Stimulated activated CD8-positive, alpha-beta memory T cell treated with anti-CD3 and anti-CD28 coated beads, Interleukin-15, amount 100 ng/mL, for 4 hours (primary cell): ENCODE measurements around the gene KCNAB1.

Experiments used
- DNase-seq, 2 donors: peaks; one replicate each; pipeline ENCODE4 v3.0.0-alpha.2; 2020; ENCODE audit warnings: low read depth in 2 of 2

KCNAB1 gene

DNA sequence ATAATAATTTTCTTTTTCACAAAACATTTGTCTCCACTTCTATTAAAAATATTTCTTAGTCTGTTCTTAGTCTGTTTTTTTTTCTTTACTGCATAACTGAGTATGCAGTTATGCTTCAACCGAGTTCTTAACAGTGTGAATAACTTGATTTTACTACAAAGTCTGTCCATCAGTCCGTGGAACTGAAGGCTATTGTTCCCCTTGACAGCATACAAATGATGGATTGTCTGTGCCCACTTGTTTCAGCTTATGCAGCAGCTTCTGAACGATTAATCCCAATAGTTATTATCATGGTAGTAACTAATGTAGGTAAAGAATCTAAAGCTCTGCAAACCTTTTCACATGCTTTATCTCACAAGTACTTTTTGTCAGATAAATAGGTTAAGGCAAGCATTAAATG lies 283.8 kb downstream of the KCNAB1 start:
- DNase-seq = no peak

DNA sequence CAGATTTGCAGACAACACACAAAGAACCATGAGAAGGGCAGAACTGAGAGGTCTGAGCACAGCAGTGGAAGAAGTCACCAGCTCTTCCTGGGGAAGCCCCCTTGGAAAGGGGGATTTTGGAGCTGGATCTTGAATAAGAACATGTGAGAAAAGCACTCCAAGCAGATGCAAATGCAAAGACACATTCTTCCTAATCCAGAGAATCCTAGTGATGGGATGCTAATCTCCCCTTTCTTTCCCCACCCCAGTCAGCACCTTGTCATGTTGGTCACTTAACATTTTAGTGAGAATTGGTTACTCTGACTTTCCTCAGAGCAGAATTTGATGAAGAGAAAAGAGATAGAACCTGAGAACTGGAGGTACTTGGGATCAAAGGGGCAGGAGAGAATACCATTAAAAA lies 286.0 kb downstream of the KCNAB1 start:
- no peak for DNase-seq

DNA sequence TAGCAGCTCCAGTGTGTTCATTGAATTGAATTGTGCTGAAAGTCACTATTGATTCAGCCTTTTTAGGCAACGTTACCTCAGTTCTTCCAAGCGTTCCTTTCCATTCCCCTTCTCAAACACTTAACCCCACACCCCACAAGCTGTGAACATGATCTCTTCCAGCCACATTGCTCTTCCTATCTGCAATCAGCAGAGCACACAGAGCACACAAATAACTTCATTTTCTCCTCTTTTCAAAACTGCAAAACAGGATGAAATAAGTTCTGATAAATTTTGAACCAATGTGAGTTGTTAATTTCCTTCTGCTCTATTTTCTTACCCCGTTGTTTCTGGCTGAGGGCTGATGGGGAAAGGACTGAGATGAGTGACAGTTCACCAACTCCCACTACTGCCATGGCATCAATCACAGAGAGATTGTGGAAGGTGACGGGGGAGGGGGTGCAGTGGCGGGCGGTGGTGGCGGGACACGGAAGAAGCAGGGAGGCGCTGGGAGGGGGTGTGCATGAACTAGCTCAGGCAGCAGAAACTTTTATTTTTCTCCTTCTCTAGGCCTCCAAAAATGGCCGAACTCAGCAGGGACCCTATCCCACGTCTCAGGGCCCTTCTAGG lies 287.3 kb downstream of the KCNAB1 start:
- DNase-seq = no peak

- DNase-seq = no peak
Measured at GRCh38 chr3:156409694-156410093, 289.3 kb downstream of the KCNAB1 start.

DNA sequence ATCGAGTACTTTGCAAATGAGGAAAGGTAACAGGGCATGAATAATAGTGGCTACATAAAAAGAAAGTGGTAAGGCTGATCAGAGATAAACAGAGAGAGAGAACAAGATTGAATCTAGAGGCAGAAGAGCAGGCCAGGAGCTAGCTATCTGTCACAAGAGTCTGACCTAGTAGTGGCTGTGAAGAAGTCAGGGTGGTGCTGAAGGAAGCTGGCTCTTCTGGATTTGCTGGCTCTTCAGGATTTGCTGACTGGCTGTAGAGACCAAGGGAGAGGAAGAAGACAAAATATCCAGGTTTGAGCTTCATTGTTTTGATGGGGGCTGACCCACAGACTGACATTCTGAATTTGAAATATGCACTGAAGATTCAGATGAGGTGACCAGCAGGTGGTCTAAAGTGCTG lies 292.2 kb downstream of the KCNAB1 start:
- DNase-seq = no peak

DNA sequence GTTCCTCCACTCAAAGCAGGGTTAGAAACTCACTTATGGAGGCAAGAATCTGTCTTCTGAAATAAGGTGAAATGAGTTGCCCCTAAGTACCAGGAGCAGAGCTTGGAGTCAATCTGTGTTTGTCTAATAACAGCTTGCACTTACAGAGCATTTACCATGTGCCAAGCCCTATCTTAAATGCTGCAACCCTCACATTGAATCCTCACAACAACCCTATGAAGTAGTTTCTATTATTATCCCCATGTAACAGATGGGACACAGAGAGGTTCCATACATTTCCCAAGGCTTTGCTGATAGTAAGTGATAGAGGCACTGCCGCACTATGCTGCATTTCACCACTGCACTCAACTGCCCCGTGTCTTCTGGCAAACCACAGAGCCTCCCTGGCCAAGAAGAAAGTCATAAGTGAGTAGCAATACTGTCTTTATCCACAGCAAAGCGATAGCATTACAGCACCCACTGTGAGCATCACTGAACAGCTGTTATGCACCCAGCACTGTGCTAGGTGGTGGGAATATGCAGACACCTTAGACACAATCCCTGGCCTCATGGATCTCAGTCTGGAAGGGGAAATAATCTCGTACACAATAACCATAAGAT lies 293.0 kb downstream of the KCNAB1 start:
- DNase-seq = no peak

DNA sequence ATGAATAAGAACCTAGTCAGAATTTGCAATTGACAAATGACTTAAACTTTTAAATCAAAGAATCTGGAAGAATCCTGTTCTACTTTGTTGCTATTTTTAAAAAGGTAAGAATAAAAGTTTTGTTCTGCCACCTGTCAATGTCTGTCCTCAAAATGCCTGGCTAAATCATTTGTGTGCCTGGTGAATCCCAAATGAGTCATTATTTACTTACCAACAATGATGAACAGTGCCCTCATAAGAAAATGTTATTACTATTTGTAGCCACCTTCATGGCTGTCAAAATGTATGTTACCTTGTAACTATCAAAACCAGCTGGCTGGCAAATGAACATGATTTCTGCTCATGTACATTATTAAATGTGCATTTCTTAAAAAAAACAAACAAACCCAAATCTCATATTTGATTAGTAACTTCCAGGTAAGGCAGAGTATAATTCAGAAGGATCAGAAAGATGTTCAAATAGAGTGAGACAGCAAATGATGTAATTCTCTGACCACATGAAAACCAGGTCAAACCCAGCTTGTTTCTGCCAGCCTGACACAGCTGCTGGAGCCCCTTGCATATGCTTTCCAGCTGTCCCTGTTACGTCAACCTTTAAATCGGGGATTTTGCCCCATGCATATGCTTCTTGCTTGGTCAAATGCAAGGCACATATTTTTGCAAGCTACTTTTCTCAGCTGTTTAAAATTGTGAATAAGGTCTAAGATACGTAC lies 296.6 kb downstream of the KCNAB1 start:
- DNase-seq = no peak

DNA sequence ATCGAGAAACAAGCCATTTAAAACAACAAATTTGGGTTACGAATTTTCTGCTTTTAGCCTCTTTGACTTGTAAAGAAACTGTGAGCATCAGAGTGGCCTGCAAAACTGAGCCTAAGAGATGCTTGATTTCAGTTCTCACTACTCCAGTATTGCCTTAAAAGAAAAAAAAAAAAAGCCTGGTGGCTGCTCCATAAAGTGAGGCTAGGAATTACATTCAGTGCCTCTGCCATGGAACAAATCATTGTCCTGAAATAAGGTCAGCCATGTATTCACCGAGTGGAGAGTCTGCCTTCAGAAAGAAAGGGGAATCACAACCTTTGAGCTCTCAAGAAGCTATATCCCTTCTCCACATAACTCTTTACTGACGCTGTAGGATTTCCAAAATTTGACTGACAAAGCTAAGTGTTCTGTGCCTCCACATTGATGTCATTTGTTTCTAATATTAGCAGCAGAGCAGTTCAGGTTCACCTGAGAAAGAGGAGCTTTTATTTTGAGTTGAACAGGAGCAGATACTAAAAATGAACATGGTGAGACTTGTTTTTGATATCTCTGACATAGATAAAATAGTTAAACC lies 297.3 kb downstream of the KCNAB1 start:
- no peak for DNase-seq

- DNase-seq = no peak
Measured at GRCh38 chr3:156418428-156418827, 298.1 kb downstream of the KCNAB1 start.

DNA sequence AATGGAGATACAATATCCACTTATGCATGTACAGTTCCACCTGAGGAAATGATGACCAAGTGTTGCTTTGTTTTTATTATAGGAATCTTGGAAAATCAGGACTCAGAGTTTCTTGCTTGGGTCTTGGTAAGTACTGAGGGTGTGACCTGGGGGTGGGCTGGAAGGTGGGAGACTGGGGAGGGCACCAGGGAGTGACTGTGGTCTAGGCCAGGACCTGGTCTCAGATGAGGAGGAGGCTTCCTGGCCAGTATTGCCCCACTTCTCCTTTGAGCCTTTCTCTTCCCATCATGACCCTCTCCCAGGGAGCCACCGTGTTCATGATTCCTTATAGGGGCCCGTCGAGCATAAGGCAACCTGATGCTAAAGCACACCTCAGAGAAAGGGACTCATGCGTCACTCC lies 301.2 kb downstream of the KCNAB1 start:
- DNase-seq = no peak

DNA sequence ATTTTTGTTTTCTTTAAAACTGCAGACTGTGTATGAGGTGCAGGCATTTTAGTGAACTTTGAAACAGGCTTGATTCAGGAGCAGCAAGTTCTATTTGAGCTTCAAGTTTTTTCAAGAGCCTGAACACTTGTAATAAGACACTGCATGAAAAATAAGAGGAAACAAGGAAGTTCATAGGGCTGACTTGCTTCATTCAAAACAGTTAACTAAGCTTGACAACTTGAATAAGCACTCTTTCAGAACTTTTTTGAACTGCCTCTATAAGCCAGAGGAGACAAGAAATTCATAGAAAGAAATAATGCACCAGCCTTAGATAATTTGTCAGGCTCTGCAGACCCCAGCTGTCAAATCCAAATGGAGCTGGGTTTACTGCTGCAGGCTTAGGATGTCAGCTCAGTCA lies 304.4 kb downstream of the KCNAB1 start:
- no peak for DNase-seq

DNA sequence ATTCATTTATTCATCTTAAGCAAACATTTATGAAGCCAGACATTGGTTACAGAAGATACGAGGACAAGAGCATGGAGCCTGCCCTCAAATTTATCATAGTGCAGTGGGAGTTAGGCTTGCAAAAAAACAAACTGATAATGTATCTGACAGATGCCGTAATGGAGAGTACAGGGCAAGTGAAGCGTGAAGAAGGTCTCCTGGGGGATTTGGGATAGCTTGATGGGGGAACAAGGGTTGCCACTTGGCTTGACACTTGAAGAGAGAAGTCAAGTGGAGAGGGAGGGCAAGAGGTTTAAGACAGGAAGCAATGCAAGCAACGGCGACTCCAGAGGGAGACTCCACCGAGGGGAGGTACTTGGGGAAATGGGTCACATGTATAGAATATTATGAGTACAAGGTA lies 305.3 kb downstream of the KCNAB1 start:
- DNase-seq = no peak

GRCh38 chr3:156429125-156429524 lies 308.7 kb downstream of the KCNAB1 start:
- no peak for DNase-seq

DNA sequence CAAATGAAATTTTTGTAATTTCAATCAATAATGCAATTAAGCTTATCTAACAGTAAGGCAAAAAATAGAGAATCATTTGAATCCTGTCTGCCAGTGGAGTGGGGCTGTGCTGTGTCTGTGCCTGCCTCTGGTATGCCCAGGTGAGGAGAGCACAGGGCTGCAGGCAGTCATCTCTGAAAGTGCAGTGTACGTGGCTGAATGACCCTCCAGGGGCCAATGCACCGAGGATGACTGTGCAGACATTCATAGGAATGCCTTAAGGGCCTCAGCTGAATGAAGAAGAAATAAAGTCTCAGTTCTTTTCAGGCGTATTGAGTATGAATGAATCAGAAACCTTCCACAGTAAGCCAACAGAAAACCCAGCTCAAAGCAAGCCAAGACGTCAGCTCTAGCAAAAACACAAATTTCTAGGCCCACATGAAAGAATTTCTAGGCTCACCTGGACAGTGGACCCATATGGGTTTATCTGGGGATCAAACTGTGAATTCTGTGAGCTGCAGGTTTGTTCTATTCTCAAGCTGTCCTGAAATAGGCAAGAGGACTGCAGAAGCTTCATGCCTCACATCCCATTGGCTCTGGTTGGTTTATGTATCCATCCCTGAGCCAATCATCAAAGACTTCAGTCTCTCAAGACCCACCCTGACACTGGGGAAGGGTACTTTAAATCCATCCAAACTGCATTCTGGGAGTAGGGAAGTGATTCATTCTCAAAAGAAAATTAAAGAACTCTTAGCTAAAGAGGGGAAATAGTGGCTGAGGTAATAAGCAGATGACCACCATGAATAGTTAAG lies 311.2 kb downstream of the KCNAB1 start:
- DNase-seq = no peak

GRCh38 chr3:156432563-156432962 lies 312.2 kb downstream of the KCNAB1 start:
- DNase-seq = no peak

- no peak for DNase-seq
Measured at GRCh38 chr3:156433138-156433537, 312.8 kb downstream of the KCNAB1 start.

- DNase-seq = no peak
Measured at GRCh38 chr3:156433910-156434309, 313.5 kb downstream of the KCNAB1 start.

DNA sequence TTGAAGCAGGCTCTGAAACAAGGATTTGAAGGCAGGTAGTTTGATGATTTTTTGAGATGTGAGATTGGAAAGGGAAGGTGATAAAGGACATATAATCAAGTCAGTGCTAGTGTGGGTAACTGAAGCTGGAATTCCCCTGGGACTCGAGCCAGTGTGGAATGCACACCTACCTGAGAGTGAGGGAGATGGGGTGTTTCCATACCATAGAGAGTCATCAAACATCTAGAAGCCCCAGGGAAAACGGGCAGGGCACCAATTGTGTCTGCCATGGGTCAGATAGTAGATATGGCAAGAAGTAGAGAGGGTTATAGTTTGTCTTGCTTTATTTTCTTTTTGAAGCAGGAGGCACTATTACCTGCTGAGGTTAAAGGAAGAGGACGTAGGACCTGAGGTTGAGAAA lies 314.5 kb downstream of the KCNAB1 start:
- no peak for DNase-seq

DNA sequence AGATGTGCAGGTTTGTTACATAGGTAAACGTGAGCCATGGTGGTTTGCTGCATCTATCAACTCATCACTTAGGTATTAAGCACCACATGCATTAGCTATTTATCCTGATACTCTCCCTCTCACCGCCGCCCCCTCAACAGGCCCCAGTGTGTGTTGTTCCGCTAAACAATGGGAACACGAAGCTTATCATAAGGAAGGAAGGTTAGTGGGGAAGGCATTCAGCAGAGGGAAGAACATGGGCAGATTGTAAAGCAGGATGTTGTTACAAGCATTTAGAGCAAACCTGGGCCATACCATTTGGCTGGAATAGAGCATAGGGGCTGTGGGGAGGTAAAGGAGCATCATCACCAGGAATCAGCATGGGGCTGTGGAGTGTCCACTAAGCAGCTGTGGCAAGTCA lies 322.7 kb downstream of the KCNAB1 start:
- DNase-seq = no peak

GRCh38 chr3:156445117-156446090 lies 325.0 kb downstream of the KCNAB1 start:
- DNase-seq = no peak

GRCh38 chr3:156448300-156448699 lies 327.9 kb downstream of the KCNAB1 start:
- DNase-seq = peak in 1 of 2 donors; percentile 5
